ENCODE results near the gene P4HA3.
A peak's percentile ranks its signal among the peaks of the same experiment; 100 is the strongest.
"Not testable (repeated sequence)": the region's sequence is repeated elsewhere in the genome, so short reads cannot be mapped to it uniquely, and the experiment has no call there.

The P4HA3 gene

DNA sequence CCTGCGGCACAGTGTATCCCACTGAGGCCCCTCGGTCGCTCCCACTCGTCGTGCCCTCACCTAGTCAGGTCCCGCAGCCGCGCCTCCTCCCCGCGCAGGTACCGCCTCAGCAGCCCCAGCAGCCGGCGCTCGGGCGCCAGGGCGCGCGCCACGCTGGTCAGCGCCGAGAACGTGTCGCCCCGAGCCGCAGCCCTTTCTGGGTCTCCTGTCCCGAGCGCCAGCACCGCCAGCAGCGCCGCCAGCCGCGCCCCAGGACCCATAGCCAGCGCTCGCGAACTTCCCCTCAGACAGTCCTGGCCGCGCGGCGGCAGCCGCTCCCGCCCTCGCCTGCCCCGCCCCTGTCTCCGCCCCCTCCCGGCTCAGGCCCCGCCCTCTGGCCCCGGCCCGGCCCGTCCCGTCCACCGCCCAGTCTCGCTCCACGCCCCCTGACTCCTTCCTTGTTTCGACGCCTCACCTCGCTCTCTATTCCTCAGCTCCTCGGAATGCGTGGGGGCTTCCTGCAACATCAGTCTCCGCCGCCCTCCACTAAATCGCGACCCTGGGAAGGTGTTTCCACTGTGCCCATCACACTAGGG lies at the start of gene P4HA3:
TSS of gene P4HA3 (minus strand) at position 289 of the 575 bp plus-strand sequence. CDS start at position 260, 29 bp downstream.
- peak; percentile 25 to 59 for DNase-seq

DNA sequence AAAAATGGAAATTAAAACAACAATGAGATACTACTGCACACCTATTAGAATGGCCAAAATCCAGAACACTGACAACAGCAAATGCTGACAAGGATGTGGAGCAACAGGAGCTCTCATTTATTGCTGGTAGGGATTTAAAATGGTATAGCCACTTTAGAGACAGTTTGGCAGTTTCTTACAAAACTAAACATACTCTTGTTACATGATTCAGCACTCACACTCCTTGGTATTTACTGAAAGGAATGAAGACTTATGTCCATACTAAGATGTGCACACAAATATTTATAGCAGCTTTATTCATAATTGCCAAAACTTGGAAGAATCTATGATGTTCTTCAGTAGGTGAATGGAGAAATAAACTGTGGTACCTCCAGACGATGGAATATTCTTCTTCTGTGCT lies 46.0 kb upstream of the P4HA3 start:
- no peak for DNase-seq

DNA sequence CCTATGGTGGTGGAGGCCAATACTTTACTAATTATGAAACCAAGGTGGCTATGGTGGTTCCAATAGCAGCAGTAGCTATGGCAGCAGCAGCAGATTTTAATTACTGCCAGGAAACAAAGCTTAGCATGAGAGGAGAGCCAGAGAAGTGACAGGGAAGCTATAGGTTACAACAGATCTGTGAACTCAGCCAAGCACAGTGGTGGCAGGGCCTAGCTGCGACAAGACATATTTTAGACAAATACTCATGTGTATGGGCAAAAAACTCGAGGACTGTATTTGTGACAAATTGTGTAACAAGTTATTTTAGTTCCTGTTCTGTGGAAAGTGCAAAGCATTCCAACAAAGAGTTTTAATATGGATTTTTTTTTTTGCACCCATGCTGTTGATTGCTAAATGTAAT lies 44.2 kb upstream of the P4HA3 start:
- DNase-seq = no peak

DNA sequence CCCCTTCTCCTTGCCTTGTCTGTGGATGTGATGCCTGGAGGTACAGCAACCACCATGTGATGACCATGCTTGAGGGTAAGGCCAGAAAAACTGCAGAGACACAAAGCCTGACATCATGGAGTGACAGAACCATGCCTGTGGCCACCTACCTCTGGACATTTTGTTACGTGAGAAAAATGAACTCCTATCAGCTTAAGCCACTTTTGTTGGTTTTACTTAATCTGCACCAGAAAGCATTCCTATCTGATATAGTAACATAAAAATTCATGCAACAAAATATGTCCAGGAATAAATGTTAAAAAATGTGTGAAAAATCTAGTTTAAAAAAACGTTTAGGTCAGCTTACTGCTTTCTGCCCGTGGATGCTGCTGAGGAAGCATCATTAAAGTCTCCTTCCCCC lies 42.6 kb upstream of the P4HA3 start:
- DNase-seq = no peak

DNA sequence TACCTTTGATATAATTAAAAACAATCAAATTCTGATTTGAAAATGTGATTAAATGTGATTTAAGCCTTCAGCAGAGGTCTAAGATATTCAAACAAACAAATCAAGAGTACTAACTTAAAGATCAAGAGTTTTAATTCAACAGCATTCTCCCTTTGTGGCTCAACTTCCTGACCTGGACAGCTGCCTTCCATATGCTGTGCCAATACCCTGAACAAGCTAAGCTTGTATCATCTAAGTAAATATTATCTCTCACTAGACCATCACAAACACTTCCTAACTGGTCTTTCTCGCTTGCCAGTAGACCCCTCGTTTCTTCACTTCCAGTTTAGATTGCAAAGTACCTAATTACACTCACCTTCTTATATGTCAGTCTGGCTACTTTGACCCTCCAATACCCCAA lies 35.9 kb upstream of the P4HA3 start:
- DNase-seq = no peak

DNA sequence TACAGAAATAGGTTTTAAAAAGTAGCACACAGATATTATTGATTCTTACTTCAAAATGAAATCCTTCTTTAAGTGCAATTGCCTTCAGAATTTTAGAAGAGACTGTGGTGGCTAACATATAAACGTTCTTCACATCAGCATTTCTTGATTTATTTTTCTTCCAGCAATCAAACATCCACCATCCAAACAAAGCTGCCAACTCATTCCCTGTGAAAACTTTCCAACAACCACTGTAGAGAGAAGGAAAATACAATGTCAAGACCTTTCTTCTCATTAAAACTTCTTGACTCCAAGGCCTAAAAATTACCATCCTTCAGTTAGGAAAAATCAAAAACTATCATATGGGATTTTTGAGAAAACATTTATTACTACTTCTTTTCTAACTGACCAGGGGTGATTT lies 34.0 kb upstream of the P4HA3 start:
- no peak for DNase-seq

DNA sequence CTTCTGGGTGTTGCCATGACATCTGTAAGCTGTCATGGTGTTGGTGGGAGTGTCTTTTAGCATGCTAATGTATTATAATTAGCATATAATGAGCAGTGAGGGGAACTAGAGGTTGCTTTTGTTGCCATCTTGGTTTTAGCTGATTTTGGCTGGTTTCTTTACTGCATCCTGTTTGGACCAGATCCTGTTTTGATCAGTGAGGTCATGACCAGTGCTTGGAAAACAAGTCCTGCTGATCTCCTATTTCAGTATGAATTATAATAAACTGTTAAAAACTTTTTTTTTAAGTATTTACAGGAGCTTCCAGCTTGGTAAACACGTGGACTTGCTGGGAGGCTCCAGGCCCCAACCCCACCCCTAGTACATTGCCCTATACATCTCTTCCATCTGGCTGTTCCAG lies 30.5 kb upstream of the P4HA3 start:
- DNase-seq = no peak

DNA sequence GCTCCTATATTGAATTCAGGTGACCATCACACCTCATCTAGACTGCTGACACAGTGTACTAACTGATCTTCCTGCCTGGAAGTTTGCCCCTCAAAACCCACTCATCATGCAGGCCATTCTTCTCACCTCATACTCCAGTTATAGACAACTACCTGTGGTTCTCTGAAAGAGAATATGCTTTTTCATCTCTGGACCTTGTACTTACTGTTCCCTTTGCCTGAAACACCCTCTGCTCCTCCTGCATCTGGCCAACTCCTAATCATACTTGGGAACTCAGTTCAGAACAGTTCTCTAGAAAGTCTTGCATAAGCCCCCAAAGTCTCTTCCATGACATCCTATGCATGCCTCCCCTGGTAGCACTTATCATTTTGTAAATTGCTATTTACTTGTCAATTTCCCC lies 28.2 kb upstream of the P4HA3 start:
- DNase-seq = no peak

DNA sequence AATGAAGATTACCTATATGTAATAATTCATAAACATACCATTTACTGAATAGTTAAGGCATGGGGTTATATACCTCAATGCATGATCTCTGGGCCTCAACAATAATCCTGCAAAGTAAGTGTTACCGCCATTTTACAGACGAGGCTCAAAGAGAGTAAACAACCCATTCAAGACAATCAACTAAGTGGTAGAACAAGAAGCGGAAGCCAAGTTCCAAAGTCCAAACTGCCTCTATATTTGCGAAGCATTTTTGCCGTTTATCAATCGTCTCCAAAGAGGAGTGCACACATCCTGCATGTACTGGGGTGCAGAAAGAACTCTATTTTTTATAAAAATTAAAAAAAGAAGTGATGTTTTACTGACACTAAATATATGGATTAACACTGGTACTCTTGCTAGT lies 27.5 kb upstream of the P4HA3 start:
- no peak for DNase-seq

DNA sequence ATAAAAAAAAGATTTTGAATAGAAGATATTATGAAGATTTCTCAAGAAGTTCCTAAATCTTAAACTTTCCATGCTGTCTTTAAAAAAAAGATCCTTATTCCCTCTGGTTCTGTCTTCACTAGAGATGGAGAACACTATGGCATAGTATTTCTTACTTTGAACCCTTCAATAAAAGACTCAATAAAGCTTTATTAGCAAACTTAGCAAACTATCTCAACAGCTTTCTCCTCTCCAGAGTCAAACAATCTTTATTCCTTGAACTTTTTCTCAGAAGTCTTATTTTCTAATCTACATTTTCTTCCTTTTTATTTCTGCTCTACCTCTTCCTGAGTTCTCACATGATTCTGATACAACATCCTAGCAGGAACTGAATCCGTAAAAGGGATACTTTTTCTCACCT lies 21.8 kb upstream of the P4HA3 start:
- no peak for DNase-seq

DNA sequence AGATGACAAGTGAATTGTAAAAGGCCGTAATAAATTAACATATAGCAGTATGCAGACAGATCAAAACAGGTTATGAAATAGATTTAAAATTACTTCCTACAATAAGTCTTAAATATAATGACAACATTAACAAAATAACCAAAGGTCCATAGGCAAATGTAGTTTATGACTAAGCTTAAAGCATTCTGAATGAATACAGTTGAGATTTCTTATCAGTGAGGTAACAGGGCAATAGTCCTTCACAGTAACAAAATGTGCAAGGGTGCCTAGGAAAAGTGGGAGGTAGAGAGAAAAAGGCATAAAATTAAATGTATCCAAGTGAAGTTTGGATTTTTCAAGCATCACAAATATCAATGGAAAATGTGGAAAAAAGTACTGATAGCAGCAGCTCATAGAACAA lies 20.9 kb upstream of the P4HA3 start:
- DNase-seq = no peak

DNA sequence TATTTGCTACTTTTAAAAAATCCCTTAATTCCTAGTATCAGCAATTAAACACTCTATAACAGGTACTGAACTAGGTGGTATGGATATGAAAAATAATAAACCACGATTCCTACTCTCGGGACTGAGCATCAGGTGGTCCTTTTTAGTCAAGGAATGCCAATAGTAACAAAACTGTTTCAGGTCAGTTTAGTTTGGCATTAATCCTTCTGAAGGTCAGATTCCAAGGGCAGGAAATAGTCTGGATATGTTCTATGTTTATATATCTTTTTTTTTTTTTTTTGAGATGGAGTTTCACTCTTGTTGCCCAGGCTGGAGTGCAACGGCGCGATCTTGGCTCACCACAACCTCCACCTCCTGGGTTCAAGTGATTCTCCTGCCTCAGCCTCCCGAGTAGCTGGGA lies 19.6 kb upstream of the P4HA3 start:
- DNase-seq = not testable (repeated sequence)

DNA sequence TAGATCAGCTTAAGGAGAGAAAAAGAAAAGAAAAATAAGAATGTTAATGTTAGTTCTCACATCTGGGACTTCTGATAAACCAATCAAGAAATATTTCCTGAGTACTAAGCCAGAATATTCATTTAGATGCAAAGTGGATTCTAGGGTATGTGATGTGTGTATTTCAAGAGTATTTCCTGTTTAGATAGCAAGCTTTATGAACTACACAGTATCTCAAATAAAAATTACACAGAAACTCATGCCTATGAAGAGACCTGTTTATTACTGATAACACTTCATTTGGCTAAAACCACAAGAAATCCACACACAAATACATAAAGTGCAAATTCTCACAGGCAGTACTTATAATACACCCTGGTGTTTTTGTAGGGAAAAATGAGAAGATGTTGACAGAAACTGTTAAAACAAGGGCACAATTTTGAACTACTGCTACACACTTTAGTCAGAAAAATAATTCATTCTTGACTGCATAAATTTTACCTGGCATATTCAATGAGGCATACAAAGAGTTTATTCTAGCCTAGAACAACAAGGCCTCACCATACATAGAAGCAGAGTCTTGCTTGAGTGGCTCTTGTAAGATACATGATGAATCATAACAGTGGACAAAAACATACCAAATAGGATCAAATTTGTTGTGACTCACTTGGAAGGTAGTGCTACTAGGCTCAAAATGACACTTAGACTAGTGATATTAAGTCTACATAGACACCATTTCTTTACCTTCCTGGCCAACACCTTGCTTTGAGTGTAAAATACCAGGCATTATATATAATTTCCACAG lies 18.8 kb upstream of the P4HA3 start:
- no peak for DNase-seq

DNA sequence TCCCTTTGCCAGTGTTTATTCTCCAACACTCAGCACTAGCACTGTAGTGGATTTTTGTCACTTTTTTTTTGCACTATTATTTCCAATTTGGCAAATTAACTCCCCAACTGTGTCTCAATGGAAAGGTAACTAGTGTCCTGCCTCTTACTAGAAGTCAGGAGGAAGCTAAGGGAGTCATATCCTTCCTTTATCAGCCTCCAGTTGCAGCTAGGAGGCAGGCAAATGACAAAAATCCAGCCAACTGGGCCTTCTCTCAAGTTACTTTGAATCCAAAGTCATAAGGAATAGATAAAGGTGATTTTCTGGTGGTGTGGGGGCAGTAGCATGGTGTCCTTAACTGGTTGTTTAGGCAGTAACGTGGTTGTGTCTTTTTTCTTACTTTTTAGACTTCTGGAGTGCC lies 15.6 kb upstream of the P4HA3 start:
- DNase-seq = no peak

DNA sequence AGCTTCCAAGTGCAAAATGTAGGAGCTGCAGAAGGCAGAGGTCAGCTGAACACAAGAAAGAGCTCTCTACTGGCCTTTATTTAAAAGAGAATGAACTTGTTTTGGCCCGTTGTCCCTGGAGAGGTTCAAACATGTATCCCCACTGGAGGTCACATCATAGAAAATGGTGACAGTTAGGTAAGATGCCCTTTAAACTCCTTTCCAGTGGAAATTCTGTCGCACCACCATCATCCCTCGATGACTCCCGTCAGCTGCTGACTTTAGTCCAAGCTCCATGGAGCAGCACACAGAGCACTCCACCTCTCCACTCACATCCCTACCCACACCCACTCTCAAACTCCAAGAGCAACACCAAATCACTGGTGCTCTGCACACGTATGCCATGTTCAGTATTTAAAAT lies 15.2 kb upstream of the P4HA3 start:
- no peak for DNase-seq

DNA sequence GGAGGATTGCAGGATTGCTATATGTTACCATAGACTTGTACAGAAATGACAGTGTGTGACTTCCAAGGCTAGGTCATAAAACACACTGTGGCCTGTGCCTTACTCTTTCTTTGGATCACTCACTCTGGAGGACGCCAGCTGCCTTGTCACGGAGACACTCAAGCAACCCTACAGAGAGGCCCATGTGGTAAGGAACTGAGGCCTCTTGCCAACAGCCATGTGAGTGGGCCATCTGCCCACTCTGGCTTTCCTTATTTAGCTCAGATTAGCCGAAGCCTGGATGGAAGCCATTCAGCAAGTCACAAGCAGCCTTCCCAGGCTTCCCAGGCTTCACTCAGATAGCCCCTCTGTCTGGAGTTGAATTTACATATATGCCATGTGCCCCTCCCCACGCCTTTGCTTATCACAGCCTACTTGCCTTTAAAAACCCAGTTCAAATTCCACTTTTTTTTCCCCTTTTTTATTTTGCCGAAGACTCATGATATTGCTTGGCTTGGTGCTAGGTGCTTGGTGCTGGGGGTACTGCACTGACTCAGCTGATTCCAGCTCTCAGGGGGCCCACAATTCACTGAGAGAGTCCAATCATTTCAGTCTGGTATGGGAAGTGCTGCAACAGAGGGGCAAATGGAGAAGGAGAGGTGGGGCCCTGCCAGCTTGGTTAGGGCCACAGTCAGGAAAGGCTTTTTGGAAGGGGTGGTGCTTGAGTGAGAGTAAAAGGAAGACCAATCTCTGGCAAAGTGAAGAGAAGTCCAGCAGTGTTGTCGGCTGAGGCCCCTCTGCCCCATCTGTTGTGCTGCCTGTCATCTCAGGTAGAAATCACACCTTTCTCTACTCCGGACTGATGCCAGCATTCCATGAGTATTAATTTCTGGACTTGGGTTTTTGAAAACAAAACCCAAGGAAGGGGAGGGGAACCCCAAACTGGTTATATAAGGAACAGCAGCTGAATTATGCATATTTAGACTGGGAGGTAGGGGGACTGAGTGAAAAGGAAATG lies 14.5 kb upstream of the P4HA3 start:
- DNase-seq = no peak

DNA sequence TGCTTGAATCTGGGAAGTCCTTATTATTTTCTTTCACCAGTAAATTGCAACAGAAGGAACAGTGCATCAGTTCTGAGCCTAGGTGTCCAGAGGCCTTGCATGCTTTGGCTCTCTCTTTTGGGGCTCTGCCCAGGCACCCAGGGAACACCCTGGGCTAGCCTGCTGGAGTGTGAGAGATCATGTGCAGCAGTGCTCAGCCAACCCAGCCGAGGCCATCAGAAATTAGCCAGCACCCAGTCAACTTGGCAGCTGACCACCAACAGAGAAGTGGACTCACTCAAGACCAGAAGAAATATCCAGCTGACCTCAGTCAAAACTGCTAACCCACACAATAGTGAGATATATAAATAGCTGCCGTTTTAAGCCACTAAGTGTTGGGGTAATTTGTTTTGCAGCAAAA lies 11.2 kb upstream of the P4HA3 start:
- no peak for DNase-seq

DNA sequence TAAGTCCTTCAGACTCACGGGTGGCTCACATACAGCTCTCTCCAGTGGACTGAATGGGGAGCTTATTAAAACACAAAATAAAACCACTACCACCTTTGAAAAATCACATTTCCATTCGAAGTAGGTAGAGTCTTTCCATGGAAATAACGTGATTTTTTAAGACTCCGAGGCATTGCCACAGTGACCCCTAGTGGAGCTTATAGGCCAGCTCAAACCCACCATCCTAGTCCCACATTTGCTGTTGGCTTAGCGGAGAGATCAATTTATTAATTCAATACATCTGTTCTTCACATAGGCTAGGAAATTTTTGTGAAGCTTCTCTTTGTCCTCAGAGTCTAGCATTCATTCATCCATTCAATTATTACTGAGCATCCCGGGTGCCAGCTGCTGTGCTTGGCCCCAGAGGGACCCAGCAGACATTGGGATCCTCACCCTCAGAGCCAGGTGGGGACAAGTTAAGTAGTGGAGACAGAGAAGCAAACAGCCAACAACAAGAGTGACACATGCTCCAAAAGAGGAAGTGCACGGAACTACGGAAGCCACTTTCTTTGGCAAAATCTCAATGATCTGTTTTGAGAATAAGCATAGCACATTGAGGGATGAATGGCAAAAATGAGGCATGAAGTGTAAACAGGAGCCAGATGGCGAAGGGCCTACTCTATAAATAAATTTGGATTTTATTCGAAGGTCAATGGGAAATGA lies 10.2 kb upstream of the P4HA3 start:
- DNase-seq = peak in 1 of 2 experiments; percentile 6

DNA sequence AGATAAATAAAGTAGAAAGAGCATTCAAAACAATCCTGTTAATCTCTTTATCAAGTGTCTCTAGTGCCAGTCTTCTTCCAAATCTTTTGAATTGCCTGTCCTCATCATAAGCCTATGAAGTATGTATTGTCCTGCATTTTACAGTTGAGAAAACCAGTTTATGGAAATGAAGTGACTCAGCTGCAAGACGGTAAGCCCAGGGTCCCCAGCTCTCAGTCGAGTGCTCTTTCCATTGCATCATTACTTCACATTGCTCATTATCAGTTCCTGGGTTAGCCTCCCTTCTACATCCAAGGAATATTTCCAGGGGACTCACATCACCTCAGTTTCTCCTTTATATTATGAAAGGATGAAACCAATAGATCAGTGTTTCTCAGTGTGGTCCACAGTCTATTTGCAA lies 9.1 kb upstream of the P4HA3 start:
- no peak for DNase-seq

DNA sequence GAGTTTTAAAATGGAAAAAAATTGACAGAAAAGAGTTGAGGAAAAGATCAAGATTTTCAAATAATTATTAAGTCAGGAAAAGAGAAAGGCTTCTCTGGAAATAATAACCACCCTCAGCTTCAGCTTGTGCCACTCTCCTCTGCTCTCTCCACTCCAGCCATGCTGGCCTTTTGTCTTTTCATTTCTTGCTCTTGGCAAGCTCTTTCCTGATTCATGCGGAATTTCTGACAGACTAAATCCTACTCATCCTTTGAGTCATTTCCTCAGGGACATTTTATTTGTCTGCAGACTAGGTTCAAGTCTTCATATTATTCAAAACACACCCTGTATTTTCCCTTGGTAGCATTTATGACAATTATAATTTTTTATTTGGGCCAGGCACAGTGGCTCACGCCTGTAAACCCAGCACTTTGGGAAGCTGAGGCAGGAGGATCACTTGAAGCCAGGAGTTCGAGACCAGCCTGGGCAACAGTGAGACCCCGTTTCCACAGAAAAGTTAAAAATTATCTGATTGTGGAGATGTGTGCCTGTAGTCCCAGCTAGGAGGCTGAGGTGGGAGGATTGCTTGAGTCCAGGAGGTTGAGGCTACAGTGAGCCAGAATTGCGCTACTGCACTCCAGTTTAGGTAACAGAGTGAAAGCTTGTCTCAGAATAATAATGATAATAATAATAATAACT lies 7.8 kb upstream of the P4HA3 start:
- DNase-seq = no peak

DNA sequence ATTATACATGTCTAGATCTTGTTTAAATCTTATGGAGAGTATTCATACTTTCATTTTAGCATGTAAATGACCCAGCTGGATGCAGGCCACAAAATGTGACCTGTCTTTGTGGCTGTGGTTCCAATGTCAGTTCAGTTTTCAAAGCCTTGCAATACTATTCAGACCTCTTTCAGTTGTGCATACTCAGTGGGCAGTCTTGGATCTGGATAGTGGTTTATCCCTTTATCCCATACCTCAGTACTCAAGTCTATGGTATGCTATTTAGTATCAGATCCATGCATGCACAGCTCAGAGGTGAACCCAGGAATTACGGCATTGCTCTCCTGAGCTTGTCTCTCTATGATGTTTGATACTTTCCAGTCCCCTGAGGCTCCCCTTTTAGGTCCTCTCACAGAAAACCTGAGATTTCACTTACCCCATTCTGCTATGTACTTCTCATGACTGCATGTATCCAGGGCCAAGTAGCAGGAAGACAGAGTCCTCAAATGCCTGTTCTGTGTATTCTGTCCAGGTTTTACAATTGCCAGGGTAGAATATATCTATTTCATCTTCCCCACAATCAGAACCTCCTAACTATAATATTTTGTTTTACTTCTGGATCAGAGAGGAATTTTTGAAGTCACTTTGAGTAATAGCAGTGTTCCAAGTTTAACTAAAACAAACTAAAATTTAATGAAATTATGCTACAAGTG lies 6.9 kb upstream of the P4HA3 start:
- DNase-seq = no peak
